ENCODE measurements around the gene ABI2.

The ABI2 gene

DNA sequence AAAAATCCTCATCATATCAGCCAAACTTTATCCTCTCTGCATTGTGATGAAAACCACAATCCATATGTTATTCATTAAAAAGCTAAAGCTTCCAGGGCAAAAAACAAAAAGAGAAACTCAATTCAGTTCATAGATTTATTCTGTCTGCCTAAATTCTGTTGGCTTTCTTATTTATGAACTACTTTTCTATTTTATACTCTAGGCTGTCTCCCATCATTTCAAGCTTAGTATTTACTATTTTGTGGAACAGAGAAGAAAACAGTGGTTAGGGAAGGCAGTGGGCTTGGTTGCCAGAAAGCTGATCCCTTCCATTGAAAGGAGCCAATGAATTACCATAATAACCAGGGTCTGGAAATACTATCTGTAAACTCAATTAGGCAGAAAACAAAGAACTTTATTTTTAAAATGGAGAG, 135.1 kb downstream of the ABI2 start:
- no peaks in the 10 kb centered on the region for H3K9me3 ChIP-seq (ENCODE audit: insufficient read depth, low read depth, low read length)
- no peaks in the 10 kb centered on the region for H4K20me1 ChIP-seq (ENCODE audit: insufficient read depth, low read length, poor library complexity, severe bottlenecking)
- H3K9ac ChIP-seq (ENCODE audit: low read depth, low read length, poor library complexity, severe bottlenecking) = no peak overlapping the region
- no peaks in the 10 kb centered on the region for H3K36me3 ChIP-seq (ENCODE audit: insufficient read depth, low read length)
- no peak for TF ChIP-seq EZH2phosphoT487 (IDR thresholded peaks at IDR 0.05; ENCODE audit: borderline replicate concordance)
- TF ChIP-seq, protein P1, sequence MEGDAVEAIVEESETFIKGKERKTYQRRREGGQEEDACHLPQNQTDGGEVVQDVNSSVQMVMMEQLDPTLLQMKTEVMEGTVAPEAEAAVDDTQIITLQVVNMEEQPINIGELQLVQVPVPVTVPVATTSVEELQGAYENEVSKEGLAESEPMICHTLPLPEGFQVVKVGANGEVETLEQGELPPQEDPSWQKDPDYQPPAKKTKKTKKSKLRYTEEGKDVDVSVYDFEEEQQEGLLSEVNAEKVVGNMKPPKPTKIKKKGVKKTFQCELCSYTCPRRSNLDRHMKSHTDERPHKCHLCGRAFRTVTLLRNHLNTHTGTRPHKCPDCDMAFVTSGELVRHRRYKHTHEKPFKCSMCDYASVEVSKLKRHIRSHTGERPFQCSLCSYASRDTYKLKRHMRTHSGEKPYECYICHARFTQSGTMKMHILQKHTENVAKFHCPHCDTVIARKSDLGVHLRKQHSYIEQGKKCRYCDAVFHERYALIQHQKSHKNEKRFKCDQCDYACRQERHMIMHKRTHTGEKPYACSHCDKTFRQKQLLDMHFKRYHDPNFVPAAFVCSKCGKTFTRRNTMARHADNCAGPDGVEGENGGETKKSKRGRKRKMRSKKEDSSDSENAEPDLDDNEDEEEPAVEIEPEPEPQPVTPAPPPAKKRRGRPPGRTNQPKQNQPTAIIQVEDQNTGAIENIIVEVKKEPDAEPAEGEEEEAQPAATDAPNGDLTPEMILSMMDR (conservative IDR thresholded peaks at IDR 0.05; ENCODE audit: low read length) = no peak
- no peak overlapping the region for H3K4me3 ChIP-seq (ENCODE audit: low read length, poor library complexity, severe bottlenecking)
- no peaks in the 10 kb centered on the region for H3K9me2 ChIP-seq (replicated peaks; ENCODE audit: low read depth, low read length)
- H3K4me1 ChIP-seq (ENCODE audit: insufficient read depth, low read length, poor library complexity, severe bottlenecking) = no peaks in the 10 kb centered on the region
- H3F3A ChIP-seq (ENCODE audit: low read depth) = no peaks in the 10 kb centered on the region
- no peaks in the 10 kb centered on the region for H3K79me2 ChIP-seq (ENCODE audit: insufficient read depth, low read length)
- H3K27me3 ChIP-seq (ENCODE audit: insufficient read depth, low read length, poor library complexity, severe bottlenecking) = no peaks in the 10 kb centered on the region
- H3K4me2 ChIP-seq (ENCODE audit: low read depth, low read length, poor library complexity, severe bottlenecking) = no peak overlapping the region
- H2AFZ ChIP-seq (ENCODE audit: low read length) = no peak overlapping the region

DNA sequence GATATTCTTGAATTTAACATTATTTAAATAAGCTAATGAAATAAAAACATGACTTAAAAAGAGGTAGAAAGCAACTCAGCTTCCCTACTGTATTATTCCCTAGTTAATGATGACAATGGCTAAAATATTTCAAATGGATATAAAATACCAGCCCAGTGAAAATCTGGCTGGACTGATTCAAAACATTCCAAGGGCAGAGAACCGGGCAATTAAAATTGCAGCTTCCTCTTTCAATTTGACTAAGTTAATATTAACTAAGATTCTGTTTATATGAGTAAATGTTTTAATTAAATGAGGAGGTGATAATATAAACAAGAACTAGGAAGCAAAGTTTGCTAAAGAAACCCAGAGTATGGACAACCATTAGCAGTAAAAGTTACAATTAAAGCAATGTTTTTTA, 141.4 kb downstream of the ABI2 start:
- H3K4me2 ChIP-seq (ENCODE audit: low read depth, low read length, poor library complexity, severe bottlenecking) = no peak overlapping the region
- no peak overlapping the region for H3K4me3 ChIP-seq (ENCODE audit: low read length, poor library complexity, severe bottlenecking)
- TF ChIP-seq, protein P1 (conservative IDR thresholded peaks at IDR 0.05; ENCODE audit: low read length) = no peak
- TF ChIP-seq EZH2phosphoT487 (IDR thresholded peaks at IDR 0.05; ENCODE audit: borderline replicate concordance) = no peak
- H3F3A ChIP-seq (ENCODE audit: low read depth) = no peaks in the 10 kb centered on the region; the same call in 1 of the 2 replicates
- H3K27me3 ChIP-seq (ENCODE audit: insufficient read depth, low read length, poor library complexity, severe bottlenecking) = no peaks in the 10 kb centered on the region
- no peaks in the 10 kb centered on the region for H4K20me1 ChIP-seq (ENCODE audit: insufficient read depth, low read length, poor library complexity, severe bottlenecking)
- no peak overlapping the region for H2AFZ ChIP-seq (ENCODE audit: low read length)
- H3K4me1 ChIP-seq (ENCODE audit: insufficient read depth, low read length, poor library complexity, severe bottlenecking) = no peaks in the 10 kb centered on the region
- H3K9me2 ChIP-seq (replicated peaks; ENCODE audit: low read depth, low read length) = no peaks in the 10 kb centered on the region
- no peaks in the 10 kb centered on the region for H3K9me3 ChIP-seq (ENCODE audit: insufficient read depth, low read depth, low read length)
- H3K9ac ChIP-seq (ENCODE audit: low read depth, low read length, poor library complexity, severe bottlenecking) = no peak overlapping the region
- no peaks in the 10 kb centered on the region for H3K36me3 ChIP-seq (ENCODE audit: insufficient read depth, low read length)
- no peaks in the 10 kb centered on the region for H3K79me2 ChIP-seq (ENCODE audit: insufficient read depth, low read length)

DNA sequence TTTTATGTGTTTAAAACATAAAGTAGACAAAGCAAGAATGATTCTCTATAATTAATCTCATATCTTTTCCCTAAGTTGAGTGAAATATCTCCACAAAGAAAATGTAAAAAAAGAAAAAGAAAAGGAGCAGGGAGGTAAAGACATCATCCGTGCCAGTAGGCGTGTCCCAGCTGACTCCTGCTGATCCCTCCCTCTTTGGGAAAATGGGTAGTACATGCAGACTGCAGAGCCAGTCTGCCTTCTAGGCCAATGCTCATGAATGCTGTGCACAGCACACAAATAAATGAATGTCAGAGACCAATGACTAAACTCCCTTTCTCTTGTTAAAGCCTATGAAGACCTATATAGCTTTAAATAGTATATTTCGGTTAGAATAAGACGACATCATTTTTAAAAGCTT, 142.2 kb downstream of the ABI2 start:
- no peak for TF ChIP-seq EZH2phosphoT487 (IDR thresholded peaks at IDR 0.05; ENCODE audit: borderline replicate concordance)
- TF ChIP-seq, protein P1 (conservative IDR thresholded peaks at IDR 0.05; ENCODE audit: low read length) = no peak

More for the DNA sequence above, 142.2 kb downstream of the ABI2 start:
- Histone ChIP-seq H3K9me3 (ENCODE audit: insufficient read depth, low read depth, low read length) (no peaks in the 10 kb centered on the region), H3K9ac (ENCODE audit: low read depth, low read length, poor library complexity, severe bottlenecking) (no peak overlapping the region), H4K20me1 (ENCODE audit: insufficient read depth, low read length, poor library complexity, severe bottlenecking) (no peaks in the 10 kb centered on the region), H3K79me2 (ENCODE audit: insufficient read depth, low read length) (no peaks in the 10 kb centered on the region), H3K27me3 (ENCODE audit: insufficient read depth, low read length, poor library complexity, severe bottlenecking) (no peaks in the 10 kb centered on the region), H2AFZ (ENCODE audit: low read length) (no peak overlapping the region), H3K4me3 (ENCODE audit: low read length, poor library complexity, severe bottlenecking) (no peak overlapping the region), H3K4me2 (ENCODE audit: low read depth, low read length, poor library complexity, severe bottlenecking) (no peak overlapping the region), H3K9me2 (replicated peaks; ENCODE audit: low read depth, low read length) (no peaks in the 10 kb centered on the region), H3F3A (ENCODE audit: low read depth) (no peaks in the 10 kb centered on the region; the same call in 1 of the 2 replicates), H3K36me3 (ENCODE audit: insufficient read depth, low read length) (no peaks in the 10 kb centered on the region), H3K4me1 (ENCODE audit: insufficient read depth, low read length, poor library complexity, severe bottlenecking) (no peaks in the 10 kb centered on the region)

Data from Loucy (cell line).